AG09309 (cell line): Measurements from ENCODE around the gene PNPLA7.
"Not testable (repeated sequence)": the region's sequence is repeated elsewhere in the genome, so short reads cannot be mapped to it uniquely, and the experiment has no call there.

Experiments used
- DNase-seq: peaks from one replicate; pipeline ENCODE4 v3.0.0-alpha.2; 2010; ENCODE audit warnings: low read depth
- H3K4me3 ChIP-seq: 2 replicates; pipeline ENCODE4 v1.5.1; 2011; ENCODE audit warnings: mild to moderate bottlenecking, low read depth, low read length, moderate library complexity; ENCODE audit not compliant: control insufficient read depth
- TF ChIP-seq, protein P1 (sequence below): IDR thresholded peaks from 2 replicates; pipeline ENCODE4 v1.5.1; 2011; ENCODE audit warnings: mild to moderate bottlenecking, low read depth, low read length, inconsistent platforms; ENCODE audit not compliant: insufficient read depth, control insufficient read depth; ENCODE audit errors: missing control alignments

PNPLA7 gene

DNA sequence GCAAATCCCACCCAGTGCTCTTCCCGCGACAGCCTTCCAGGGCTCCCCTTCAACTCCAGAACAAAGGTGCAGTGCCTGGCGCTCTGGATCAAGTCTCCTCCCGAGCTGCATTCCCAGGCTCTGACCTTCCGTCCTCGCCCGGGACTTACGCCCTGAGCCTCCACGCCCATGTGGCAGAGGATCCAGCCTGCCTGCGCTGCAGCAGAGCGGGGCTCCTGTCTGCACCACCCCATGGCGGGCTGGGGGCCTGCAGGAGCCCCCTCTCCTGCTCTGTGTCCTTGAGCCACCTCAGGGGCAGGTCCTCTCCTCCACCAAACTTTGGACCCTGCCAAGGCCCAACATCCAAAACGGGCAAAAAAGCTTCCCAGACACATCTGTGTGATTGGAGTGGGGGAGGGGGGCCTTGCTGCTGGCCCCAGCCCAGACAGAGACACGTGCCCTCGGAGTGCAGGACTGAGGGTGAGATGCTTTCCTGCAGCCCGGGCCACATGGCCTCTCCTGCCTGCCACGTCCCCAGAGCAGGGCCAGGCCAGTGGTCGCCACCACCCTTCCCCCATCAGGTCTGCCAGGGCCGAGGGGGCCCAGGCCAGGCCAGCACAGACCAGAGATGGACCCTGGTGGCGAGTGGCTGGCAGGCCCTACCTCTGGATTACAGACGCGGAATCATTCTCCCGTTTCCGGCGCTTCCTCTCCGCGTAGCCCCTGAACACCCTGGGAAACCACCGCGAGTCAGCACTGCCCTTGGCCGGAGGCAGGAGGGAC, 95.4 kb downstream of the PNPLA7 start:
- DNase-seq = no peak
- TF ChIP-seq, protein P1, sequence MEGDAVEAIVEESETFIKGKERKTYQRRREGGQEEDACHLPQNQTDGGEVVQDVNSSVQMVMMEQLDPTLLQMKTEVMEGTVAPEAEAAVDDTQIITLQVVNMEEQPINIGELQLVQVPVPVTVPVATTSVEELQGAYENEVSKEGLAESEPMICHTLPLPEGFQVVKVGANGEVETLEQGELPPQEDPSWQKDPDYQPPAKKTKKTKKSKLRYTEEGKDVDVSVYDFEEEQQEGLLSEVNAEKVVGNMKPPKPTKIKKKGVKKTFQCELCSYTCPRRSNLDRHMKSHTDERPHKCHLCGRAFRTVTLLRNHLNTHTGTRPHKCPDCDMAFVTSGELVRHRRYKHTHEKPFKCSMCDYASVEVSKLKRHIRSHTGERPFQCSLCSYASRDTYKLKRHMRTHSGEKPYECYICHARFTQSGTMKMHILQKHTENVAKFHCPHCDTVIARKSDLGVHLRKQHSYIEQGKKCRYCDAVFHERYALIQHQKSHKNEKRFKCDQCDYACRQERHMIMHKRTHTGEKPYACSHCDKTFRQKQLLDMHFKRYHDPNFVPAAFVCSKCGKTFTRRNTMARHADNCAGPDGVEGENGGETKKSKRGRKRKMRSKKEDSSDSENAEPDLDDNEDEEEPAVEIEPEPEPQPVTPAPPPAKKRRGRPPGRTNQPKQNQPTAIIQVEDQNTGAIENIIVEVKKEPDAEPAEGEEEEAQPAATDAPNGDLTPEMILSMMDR = no peak
- no peak overlapping the region for H3K4me3 ChIP-seq

GRCh38 chr9:137454145-137454596, 96.0 kb downstream of the PNPLA7 start:
- no peak overlapping the region for H3K4me3 ChIP-seq
- DNase-seq = no peak
- TF ChIP-seq, protein P1 = no peak

GRCh38 chr9:137453643-137454081, 96.5 kb downstream of the PNPLA7 start:
- no peak overlapping the region for H3K4me3 ChIP-seq
- TF ChIP-seq, protein P1 = no peak
- DNase-seq = no peak

DNA sequence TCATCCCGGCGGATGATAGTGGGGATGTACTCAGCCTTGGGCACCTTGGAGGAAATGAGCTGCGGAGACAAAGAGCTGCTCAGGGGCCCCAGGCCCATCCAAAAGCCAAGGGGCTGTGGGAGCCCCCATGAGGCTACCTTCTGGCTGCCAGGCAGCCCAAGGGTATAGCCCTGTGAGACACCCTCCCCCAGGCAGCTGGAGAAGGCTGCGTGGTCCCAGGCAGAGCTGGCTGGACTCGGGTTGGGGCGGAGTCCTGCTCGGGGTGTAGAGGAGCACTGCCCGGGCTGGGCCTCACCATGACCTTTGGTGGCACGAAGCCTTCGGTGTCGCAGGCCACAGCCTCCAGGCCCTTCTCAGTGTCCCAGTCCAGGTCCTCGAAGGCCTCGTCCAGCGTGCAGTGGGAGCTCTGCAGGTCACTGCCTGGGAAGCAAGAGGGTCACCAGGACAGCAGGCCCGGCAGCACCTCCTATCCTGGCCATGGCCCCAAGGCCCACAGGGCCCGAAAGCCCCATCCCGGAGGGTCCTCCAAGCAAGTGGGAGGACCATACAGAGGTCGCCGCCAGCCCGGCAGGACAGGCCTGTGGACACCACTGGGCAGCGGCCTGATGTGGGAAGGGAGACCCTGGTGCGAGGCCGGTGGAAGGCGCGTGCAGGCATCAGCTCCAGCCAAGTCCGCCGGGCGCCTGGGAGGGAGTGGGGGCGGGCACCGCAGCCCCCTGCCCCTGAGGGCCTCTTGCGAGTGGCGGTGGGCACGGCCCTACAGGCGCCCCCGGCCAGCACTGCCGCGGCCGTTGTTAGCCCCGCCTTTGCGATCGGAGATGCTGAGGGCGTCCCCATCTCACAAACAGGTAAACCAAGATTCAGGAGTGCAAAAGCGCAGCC, 97.2 kb downstream of the PNPLA7 start:
- TF ChIP-seq, protein P1 = no peak
- no peak for DNase-seq
- no peak overlapping the region for H3K4me3 ChIP-seq

- no peak overlapping the region for H3K4me3 ChIP-seq
- TF ChIP-seq, protein P1 = no peak
- DNase-seq = no peak
Measured at GRCh38 chr9:137452006-137452760, 98.0 kb downstream of the PNPLA7 start.

DNA sequence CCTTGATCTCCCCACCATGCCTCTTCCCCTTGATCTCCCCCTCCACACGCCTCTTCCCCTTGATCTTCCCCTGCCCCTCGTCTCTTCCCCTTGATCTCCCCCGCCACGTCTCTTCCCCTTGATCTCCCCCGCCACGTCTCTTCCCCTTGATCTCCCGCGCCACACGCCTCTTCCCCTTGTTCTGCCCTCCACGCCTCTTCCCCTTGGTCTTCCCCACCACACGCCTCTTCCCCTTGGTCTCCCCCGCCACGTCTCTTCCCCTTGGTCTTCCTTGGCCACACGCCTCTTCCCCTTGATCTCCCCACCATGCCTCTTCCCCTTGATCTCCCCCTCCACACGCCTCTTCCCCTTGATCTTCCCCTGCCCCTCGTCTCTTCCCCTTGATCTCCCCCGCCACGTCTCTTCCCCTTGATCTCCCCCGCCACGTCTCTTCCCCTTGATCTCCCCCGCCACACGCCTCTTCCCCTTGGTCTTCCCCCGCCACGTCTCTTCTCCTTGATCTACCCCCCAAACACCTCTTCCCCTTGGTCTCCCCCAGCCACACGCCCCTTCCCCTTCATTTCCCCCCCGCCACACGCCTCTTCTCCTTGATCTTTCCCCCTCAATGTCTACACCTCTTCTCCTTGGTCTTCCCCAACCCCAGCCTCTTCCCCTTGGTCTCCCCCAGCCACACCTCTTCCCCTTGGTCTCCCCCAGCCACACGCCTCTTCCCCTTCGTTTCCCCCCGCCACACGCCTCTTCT, 98.8 kb downstream of the PNPLA7 start:
- DNase-seq = not testable (repeated sequence)

DNA sequence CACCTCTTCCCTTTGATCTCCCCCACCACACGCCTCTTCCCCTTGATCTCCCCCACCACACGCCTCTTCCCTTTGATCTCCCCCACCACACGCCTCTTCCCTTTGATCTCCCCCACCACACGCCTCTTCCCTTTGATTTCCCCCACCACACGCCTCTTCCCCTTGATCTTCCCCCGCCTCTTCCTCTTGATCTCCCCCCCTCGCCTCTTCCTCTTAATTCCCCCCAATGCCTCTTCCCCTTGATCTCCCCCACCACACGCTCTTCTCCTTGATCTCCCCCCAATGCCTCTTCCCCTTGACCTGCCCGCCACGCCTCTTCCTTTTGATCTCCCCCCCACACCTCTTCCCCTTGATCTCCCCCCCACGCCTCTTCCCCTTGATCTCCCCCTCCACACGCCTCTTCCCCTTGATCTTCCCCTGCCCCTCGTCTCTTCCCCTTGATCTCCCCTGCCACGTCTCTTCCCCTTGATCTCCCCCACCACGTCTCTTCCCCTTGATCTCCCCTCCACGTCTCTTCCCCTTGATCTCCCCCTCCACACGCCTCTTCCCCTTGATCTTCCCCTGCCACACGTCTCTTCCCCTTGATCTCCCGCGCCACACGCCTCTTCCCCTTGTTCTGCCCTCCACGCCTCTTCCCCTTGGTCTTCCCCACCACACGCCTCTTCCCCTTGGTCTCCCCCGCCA, 99.5 kb downstream of the PNPLA7 start:
- not testable (repeated sequence) for H3K4me3 ChIP-seq, DNase-seq

More for the DNA sequence above, 98.8 kb downstream of the PNPLA7 start:
- H3K4me3 ChIP-seq = not testable (repeated sequence)
